Measurements from ENCODE around the gene RPS6KA5.

GRCh38 chr14:90829677-90830076 lies 230.8 kb downstream of the RPS6KA5 start:
- TF ChIP-seq SMAD4 (CRISPR knock-in tag; conservative IDR thresholded peaks at IDR 0.05) (no peak), RBM22 (IDR thresholded peaks at IDR 0.05; ENCODE audit: low read depth, low read length, poor library complexity, severe bottlenecking) (no peak), POLR2A (conservative IDR thresholded peaks at IDR 0.05) (no peak), GABPA (tag; conservative IDR thresholded peaks at IDR 0.05; ENCODE audit: low read depth) (no peak), TSHZ1 (CRISPR knock-in tag; IDR thresholded peaks at IDR 0.05) (no peak), CBX5 (IDR thresholded peaks at IDR 0.05; ENCODE audit: borderline replicate concordance, low read depth) (no peak), SMAD1 (IDR thresholded peaks at IDR 0.05; ENCODE audit: low read depth, low read length, partially characterized antibody) (no peak), ZFX (CRISPR knock-in tag; IDR thresholded peaks at IDR 0.05) (no peak)
- TF ChIP-seq, protein P1, sequence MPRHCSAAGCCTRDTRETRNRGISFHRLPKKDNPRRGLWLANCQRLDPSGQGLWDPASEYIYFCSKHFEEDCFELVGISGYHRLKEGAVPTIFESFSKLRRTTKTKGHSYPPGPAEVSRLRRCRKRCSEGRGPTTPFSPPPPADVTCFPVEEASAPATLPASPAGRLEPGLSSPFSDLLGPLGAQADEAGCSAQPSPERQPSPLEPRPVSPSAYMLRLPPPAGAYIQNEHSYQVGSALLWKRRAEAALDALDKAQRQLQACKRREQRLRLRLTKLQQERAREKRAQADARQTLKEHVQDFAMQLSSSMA (CRISPR knock-in tag; IDR thresholded peaks at IDR 0.05), result no peak
- TF ChIP-seq, protein P2, sequence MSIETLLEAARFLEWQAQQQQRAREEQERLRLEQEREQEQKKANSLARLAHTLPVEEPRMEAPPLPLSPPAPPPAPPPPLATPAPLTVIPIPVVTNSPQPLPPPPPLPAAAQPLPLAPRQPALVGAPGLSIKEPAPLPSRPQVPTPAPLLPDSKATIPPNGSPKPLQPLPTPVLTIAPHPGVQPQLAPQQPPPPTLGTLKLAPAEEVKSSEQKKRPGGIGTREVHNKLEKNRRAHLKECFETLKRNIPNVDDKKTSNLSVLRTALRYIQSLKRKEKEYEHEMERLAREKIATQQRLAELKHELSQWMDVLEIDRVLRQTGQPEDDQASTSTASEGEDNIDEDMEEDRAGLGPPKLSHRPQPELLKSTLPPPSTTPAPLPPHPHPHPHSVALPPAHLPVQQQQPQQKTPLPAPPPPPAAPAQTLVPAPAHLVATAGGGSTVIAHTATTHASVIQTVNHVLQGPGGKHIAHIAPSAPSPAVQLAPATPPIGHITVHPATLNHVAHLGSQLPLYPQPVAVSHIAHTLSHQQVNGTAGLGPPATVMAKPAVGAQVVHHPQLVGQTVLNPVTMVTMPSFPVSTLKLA (conservative IDR thresholded peaks at IDR 0.05), result no peak
- TF ChIP-seq, protein P3, sequence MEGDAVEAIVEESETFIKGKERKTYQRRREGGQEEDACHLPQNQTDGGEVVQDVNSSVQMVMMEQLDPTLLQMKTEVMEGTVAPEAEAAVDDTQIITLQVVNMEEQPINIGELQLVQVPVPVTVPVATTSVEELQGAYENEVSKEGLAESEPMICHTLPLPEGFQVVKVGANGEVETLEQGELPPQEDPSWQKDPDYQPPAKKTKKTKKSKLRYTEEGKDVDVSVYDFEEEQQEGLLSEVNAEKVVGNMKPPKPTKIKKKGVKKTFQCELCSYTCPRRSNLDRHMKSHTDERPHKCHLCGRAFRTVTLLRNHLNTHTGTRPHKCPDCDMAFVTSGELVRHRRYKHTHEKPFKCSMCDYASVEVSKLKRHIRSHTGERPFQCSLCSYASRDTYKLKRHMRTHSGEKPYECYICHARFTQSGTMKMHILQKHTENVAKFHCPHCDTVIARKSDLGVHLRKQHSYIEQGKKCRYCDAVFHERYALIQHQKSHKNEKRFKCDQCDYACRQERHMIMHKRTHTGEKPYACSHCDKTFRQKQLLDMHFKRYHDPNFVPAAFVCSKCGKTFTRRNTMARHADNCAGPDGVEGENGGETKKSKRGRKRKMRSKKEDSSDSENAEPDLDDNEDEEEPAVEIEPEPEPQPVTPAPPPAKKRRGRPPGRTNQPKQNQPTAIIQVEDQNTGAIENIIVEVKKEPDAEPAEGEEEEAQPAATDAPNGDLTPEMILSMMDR (IDR thresholded peaks at IDR 0.05 in 2 of 3, conservative IDR thresholded peaks at IDR 0.05 in 1 of 3; ENCODE audit: insufficient read depth in 2 of 3, low read depth in 1 of 3, low read length in 3 of 3), result no peak
- TF ChIP-seq, protein P4, sequence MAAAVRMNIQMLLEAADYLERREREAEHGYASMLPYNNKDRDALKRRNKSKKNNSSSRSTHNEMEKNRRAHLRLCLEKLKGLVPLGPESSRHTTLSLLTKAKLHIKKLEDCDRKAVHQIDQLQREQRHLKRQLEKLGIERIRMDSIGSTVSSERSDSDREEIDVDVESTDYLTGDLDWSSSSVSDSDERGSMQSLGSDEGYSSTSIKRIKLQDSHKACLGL (CRISPR knock-in tag; IDR thresholded peaks at IDR 0.05; ENCODE audit: borderline replicate concordance, poor library complexity, severe bottlenecking), result no peak
